ENCODE data around the gene SMG5.

DNA sequence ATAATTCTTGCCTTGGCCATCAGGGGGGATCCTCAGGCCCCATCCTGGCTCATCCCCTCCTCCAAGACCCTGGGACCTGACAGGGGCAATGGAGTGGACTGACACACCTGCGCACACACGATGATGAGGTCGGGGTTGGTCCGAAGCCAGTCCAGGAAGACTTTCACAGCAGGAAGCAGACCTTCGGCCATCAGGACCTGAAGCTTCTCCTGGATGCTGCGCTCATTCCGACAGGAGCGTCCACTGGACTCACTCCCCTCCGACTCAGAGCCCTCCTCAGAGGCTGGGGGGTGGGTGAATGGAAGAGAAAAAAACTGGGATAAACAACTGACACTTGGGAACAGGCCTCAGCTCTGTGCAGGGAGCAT is 19.4 kb downstream of the SMG5 start:
- TF ChIP-seq, protein P1, sequence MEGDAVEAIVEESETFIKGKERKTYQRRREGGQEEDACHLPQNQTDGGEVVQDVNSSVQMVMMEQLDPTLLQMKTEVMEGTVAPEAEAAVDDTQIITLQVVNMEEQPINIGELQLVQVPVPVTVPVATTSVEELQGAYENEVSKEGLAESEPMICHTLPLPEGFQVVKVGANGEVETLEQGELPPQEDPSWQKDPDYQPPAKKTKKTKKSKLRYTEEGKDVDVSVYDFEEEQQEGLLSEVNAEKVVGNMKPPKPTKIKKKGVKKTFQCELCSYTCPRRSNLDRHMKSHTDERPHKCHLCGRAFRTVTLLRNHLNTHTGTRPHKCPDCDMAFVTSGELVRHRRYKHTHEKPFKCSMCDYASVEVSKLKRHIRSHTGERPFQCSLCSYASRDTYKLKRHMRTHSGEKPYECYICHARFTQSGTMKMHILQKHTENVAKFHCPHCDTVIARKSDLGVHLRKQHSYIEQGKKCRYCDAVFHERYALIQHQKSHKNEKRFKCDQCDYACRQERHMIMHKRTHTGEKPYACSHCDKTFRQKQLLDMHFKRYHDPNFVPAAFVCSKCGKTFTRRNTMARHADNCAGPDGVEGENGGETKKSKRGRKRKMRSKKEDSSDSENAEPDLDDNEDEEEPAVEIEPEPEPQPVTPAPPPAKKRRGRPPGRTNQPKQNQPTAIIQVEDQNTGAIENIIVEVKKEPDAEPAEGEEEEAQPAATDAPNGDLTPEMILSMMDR (IDR thresholded peaks at IDR 0.05; ENCODE audit: low read depth, low read length), result no peak
- TF ChIP-seq, protein P2, sequence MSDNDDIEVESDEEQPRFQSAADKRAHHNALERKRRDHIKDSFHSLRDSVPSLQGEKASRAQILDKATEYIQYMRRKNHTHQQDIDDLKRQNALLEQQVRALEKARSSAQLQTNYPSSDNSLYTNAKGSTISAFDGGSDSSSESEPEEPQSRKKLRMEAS (IDR thresholded peaks at IDR 0.05; ENCODE audit: low read depth, low read length), result no peak
- no peak for TF ChIP-seq POLR2A (IDR thresholded peaks at IDR 0.05; ENCODE audit: extremely low read depth, insufficient read length)

Data from NB4 (cell line).